ENCODE data around the gene SPRYD4.

The SPRYD4 gene

DNA sequence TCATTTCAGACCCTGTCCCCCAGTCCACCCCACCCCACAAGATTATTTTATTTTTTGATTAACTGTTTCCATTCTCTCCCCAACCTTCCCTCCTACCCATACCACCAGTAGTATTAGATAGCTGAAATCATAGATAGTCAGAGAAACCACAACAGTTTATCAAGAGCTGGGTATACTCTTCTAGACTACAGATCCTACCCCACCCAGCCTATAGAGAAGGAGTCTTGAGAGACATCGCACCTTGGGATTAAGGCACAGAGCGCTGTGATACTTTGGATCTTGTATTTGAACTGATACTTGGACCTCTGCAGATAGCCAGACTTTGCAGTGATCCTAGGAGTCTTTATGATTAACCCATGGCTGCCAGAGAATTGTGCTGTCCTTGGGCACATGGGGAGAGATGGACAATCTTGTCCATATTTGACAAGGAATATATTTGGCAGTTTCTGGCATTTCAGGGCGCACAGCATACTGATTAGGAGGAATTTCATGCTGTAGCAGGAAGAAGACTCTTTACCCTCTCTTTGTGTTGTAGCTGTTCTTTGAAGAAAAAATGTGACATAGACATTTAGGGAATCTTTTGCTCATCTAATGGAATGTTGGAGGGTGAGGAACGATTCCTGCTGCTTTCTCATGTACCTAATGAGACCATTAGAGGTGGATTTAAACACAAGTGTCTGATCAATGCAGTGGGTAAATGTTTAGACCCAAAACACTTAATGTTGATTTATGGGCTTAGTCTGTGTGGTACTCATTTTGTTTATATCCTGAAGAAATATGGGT, 54.2 kb downstream of the SPRYD4 start:
- no peak for DNase-seq

- DNase-seq: no peak
These were observed 60.5 kb downstream of the SPRYD4 start for GRCh38 chr12:56528846-56529245.
